Neutrophil (primary cell): Measurements from ENCODE around the gene COX6B2.

ENCODE experiments used
- H3K27ac ChIP-seq: fragments of 200-600 bp; sonication (generic); 2 replicates; pipeline ENCODE4 v1.5.1; 2016; ENCODE audit warnings: mild to moderate bottlenecking, moderate library complexity
- H3K27me3 ChIP-seq: fragments of 200-600 bp; sonication (generic); 2 replicates; pipeline ENCODE4 v1.6.0; 2016; ENCODE audit warnings: mild to moderate bottlenecking
- H3K36me3 ChIP-seq: fragments of 200-600 bp; sonication (generic); 2 replicates; pipeline ENCODE4 v1.5.1; 2017
- H3K4me1 ChIP-seq, 2 experiments: fragments of 200-600 bp in 1 of 2; sonication (generic) in 1 of 2; 1 replicate in 1 of 2; 2 replicates in 1 of 2; pipeline versions ENCODE4 v1.5.1 to v1.6.1; 2013 to 2016; ENCODE audit warnings: low read depth in 1 of 2, low read length in 1 of 2, mild to moderate bottlenecking in 1 of 2, moderate library complexity in 1 of 2; ENCODE audit not compliant: control insufficient read depth in 1 of 2, insufficient read depth in 1 of 2
- H3K4me3 ChIP-seq, 2 experiments: fragments of 200-600 bp in 1 of 2; sonication (generic) in 1 of 2; 1 replicate in 1 of 2; 2 replicates in 1 of 2; pipeline ENCODE4 v1.5.1; 2013 to 2016; ENCODE audit warnings: low read depth in 1 of 2, low read length in 1 of 2, mild to moderate bottlenecking in 1 of 2, moderate library complexity in 1 of 2
- H3K9me3 ChIP-seq: fragments of 200-600 bp; sonication (generic); 2 replicates; pipeline ENCODE4 v1.5.1; 2016
- TF ChIP-seq, protein P1 (sequence below): fragments of 200-600 bp; sonication (generic); IDR thresholded peaks from 2 replicates; pipeline ENCODE4 v1.5.1; 2016; ENCODE audit warnings: antibody characterized with exemption

The COX6B2 gene

DNA sequence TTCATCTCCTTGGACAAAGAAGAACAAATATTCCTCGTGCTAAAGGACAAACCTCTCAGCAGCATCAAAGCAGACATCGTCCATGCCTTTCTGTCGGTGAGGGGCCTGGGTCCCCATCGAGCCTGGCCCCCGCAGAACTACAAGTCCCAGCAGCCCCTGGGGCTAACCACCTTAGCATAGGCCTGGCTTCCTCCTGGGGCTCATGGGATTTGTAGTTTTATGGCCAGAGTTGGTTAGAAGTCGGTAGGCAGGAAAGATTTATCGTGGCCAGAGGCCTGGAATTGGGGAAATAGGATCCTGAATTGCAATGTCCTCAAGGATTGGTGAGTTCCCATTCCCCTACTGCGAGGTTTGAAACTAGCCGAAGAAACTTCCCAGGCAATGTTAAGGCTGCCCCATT lies 49.0 kb downstream of the COX6B2 start:
- Histone ChIP-seq H3K27me3 (no peaks in the 10 kb centered on the region), H3K36me3 (no peaks in the 10 kb centered on the region), H3K9me3 (no peaks in the 10 kb centered on the region), H3K4me1 (peaks cover 8 to 9% of the 10 kb centered on the region in 2 experiments), H3K4me3 (no peak overlapping the region), H3K27ac (no peak overlapping the region)
- TF ChIP-seq, protein P1, sequence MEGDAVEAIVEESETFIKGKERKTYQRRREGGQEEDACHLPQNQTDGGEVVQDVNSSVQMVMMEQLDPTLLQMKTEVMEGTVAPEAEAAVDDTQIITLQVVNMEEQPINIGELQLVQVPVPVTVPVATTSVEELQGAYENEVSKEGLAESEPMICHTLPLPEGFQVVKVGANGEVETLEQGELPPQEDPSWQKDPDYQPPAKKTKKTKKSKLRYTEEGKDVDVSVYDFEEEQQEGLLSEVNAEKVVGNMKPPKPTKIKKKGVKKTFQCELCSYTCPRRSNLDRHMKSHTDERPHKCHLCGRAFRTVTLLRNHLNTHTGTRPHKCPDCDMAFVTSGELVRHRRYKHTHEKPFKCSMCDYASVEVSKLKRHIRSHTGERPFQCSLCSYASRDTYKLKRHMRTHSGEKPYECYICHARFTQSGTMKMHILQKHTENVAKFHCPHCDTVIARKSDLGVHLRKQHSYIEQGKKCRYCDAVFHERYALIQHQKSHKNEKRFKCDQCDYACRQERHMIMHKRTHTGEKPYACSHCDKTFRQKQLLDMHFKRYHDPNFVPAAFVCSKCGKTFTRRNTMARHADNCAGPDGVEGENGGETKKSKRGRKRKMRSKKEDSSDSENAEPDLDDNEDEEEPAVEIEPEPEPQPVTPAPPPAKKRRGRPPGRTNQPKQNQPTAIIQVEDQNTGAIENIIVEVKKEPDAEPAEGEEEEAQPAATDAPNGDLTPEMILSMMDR, result no peak

DNA sequence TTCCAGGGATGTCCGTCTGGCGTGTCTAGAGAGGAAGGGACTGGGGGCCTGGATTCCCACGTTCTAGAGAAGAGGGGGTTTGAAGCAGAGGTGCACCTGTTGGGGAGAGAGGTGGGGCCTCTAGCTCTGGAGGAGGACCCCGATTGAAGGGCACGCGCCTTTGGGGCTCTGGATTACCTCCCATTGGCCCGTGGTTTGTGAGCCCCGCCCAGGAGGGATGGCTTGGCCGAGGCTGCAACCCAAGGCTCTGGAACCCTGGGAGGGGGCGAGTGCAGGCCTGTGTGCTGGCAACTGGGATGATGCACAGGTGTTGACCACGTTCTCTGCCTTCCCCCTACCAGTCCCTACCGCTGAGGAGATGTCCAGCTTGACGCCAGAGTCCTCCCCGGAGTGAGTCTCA lies 49.5 kb downstream of the COX6B2 start:
- Histone ChIP-seq H3K27ac (no peak overlapping the region), H3K9me3 (no peaks in the 10 kb centered on the region), H3K27me3 (no peaks in the 10 kb centered on the region), H3K4me1 (peaks cover 8 to 9% of the 10 kb centered on the region in 2 experiments), H3K4me3 (no peak overlapping the region), H3K36me3 (no peaks in the 10 kb centered on the region)
- TF ChIP-seq, protein P1, result no peak

DNA sequence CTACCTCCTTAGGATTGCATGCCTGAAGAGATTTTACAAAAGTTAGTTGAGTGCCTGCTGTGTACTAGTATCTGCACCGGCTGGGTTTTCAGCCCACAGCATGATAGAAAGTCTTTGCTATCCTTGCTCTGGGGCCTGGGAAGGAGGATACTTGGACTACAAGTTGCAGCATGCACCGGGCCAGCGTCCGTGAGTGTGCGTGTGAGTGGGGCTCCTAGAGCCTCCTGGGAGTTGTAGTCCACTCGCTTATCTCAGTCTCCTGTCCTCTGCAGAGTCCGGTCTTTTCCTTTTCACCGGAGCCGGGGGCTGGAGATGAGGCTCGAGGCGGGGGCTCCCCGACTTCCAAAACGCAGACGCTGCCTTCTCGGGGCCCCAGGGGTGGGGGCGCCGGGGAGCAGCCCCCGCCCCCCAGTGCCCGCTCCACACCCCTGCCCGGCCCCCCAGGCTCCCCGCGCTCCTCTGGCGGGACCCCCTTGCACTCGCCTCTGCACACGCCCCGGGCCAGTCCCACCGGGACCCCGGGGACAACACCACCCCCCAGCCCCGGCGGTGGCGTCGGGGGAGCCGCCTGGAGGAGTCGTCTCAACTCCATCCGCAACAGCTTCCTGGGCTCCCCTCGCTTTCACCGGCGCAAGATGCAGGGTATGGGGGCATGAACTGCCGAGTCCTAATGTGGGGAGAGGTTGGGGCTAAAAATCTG lies 50.1 kb downstream of the COX6B2 start:
- no peaks in the 10 kb centered on the region for H3K27me3 ChIP-seq
- H3K4me3 ChIP-seq, result no peak overlapping the region
- TF ChIP-seq, protein P1, result no peak
- no peaks in the 10 kb centered on the region for H3K36me3 ChIP-seq
- H3K27ac ChIP-seq, result no peak overlapping the region
- H3K4me1 ChIP-seq, result peaks cover 8 to 9% of the 10 kb centered on the region in 2 experiments
- no peaks in the 10 kb centered on the region for H3K9me3 ChIP-seq

DNA sequence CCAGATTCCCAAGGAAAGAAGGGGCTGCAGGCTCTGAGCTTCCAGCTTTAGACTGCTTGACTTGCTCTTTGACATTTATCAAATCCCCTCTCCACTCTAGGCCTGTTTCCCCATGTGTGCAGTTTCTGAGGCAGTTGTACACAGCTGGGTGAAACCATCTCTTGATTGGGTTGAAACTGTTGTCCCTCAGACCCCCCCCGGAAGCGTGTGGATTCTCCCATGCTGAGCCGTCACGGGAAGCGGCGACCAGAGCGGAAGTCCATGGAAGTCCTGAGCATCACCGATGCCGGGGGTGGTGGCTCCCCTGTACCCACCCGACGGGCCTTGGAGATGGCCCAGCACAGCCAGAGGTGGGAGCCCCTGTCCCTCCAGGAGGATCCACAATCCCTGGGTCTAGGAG lies 51.0 kb downstream of the COX6B2 start:
- Histone ChIP-seq H3K9me3 (no peaks in the 10 kb centered on the region), H3K4me1 (peaks cover 8 to 9% of the 10 kb centered on the region in 2 experiments), H3K27ac (no peak overlapping the region), H3K27me3 (peaks cover 5% of the 10 kb centered on the region), H3K36me3 (no peaks in the 10 kb centered on the region), H3K4me3 (no peak overlapping the region)
- TF ChIP-seq, protein P1, result no peak

DNA sequence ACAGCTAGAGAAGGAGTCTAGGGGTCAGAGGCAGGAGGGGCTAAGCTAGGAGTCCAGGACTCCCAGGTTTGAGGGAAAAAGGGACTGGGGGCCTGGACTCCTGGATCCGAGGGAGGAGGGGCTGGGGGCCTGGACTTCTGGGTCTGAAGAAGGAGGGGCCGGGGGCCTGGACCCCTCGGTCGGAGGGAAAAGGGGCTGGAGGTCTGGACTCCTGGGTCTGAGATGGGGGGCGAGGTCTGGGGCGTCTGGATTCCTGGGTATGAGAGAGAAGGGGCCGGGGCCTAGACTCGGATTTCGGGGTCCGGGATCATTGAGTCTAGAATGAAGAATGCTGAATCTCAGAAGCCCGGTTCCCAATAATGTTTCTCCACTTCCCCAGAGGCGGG lies 52.2 kb downstream of the COX6B2 start:
- Histone ChIP-seq H3K36me3 (no peaks in the 10 kb centered on the region), H3K9me3 (no peaks in the 10 kb centered on the region), H3K4me1 (peaks cover 8 to 9% of the 10 kb centered on the region in 2 experiments), H3K27ac (no peak overlapping the region), H3K27me3 (peaks cover 9% of the 10 kb centered on the region), H3K4me3 (peak overlapping the region in 1 of 2 experiments; percentile 9)
- TF ChIP-seq, protein P1, result no peak
